GM21367 (cell line): Measurements from ENCODE around the gene RNASE11.
"Not testable (repeated sequence)": the region's sequence is repeated elsewhere in the genome, so short reads cannot be mapped to it uniquely, and the experiment has no call there.

Source experiments
- ATAC-seq: cut with Tn5 transposase; IDR thresholded peaks from one replicate; pipeline ENCODE4 v1.9.1; 2021; ENCODE audit not compliant: unreplicated experiment

The RNASE11 gene

GRCh38 chr14:20614038-20614840 is 26.4 kb upstream of the RNASE11 start:
- no peak for ATAC-seq

- peak; percentile 52 for ATAC-seq
Measured at GRCh38 chr14:20613094-20614037, 25.6 kb upstream of the RNASE11 start.

GRCh38 chr14:20612403-20612802 is 24.6 kb upstream of the RNASE11 start:
- ATAC-seq: no peak

DNA sequence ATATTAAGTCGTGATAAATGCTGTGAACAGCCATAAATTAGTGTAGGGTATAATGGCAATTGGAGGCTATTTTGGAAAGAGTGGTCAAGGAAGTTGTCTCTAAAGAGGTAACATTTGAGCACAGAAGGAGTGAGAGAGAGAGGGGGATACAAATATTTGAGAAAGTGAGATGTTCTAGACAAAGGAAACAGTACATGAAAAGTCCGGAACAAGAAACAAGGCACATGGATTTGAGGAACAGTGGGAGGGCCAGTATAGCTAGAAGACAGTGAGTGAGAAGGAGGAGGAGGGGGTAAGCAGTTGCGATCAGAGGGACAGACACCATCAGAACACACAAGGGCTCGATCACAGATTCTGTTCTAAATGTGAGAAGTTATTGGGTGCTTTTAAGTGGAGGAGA is 23.5 kb upstream of the RNASE11 start:
- no peak for ATAC-seq

DNA sequence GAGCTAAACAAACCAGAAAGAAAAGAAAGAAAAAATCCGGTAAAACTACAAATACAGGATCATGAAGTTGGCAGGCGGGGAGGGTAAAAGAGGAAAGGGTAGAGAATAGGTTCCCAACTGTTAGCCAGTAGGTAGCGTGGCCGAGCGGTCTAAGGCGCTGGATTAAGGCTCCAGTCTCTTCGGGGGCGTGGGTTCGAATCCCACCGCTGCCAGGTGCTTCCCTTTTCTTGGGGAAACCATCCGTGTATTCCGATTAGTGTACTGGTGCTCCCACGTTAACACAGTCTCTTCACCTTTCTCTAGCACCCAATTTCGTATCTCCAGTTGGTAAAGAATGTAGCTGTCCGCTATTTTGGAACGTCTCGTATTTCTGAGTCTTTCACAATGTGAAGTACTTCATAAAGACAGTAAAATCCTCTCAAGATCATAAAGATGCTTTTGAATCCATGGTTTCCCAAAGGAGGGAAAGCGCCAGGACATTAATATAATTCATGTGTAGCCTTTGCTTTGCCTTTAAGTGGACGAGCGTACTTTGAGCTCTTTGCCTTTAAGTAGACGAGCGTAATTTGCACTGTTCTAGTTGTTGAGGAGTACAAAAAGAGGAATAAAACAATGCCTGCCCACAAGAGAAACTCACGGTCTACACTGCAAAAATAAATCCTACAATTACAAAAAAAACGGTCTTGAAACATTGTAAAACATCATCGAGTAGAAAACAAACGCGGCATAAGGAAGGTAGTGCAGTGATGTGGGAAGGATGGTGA is 22.4 kb upstream of the RNASE11 start:
- ATAC-seq: no peak

DNA sequence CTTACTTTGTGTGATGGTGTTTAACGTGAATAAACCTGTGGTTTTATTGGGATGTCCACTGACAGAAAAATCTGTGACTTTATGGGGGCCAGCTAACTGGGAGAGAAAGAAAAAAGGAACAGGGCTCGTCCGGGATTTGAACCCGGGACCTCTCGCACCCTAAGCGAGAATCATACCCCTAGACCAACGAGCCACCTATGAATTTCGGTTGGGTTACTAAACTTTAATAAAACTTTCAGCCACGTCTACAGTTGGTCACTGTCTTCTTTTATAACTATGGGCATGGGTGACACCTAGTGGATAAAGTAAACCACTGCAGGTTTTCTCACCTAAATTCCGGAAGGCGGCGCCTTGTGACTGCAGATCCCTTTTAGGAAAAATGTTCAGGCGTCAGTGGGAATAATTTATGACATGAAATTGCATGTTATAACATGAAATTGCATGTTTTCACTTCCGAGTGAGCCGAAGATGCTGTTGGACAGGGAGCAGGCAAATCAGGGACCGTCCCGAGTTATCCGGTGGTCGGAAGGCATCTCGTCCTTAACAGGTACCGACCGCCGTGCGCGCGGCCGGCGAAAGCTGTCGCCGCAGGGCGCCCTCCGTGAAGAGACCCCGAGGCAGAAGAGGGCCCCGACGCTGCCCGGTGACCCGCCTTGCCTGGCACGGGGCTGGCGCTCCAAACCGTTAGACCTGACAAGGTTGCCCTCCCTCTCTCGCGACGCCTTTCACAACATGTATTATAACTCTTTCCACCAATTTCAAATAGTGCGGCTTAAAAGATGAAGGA is 21.6 kb upstream of the RNASE11 start:
- ATAC-seq: no peak

DNA sequence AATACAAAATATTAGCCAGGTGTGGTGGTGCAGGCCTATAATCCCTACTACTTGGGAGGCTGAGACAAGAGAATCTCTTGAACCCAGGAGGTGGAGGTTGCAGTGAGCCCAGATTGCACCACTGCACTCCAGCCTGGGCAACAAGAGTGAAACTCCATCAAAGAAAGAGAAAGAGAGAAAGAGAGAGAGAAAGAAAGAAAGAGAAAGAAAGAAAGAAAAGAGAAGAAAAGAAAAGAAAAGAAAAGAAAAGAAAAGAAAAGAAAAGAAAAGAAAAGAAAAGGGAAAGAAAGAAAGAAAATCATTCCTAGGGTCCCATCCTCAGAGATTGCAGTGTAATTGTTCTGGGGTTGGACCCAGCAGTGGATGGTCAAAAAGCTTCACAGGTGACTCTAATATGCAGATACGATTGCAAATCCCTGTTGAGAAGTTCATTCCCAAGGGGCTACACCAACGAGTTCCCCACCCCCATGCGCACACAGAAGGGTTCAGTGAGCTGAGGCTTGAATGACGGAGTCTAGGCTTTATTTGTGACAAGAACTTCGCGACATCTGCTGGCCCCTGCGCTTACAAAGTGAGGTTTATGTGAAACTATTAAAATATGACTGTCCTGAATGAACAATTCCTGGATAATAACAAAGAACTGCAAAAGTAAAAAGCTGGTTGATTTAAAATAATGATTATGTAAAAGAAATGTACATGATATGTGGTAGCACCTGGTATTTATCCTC is 20.7 kb upstream of the RNASE11 start:
- no peak for ATAC-seq

GRCh38 chr14:20607617-20608016 is 19.8 kb upstream of the RNASE11 start:
- ATAC-seq: no peak

- no peak for ATAC-seq
Measured at GRCh38 chr14:20606902-20607242, 19.1 kb upstream of the RNASE11 start.

- ATAC-seq: no peak
Measured at GRCh38 chr14:20606190-20606901, 18.5 kb upstream of the RNASE11 start.

DNA sequence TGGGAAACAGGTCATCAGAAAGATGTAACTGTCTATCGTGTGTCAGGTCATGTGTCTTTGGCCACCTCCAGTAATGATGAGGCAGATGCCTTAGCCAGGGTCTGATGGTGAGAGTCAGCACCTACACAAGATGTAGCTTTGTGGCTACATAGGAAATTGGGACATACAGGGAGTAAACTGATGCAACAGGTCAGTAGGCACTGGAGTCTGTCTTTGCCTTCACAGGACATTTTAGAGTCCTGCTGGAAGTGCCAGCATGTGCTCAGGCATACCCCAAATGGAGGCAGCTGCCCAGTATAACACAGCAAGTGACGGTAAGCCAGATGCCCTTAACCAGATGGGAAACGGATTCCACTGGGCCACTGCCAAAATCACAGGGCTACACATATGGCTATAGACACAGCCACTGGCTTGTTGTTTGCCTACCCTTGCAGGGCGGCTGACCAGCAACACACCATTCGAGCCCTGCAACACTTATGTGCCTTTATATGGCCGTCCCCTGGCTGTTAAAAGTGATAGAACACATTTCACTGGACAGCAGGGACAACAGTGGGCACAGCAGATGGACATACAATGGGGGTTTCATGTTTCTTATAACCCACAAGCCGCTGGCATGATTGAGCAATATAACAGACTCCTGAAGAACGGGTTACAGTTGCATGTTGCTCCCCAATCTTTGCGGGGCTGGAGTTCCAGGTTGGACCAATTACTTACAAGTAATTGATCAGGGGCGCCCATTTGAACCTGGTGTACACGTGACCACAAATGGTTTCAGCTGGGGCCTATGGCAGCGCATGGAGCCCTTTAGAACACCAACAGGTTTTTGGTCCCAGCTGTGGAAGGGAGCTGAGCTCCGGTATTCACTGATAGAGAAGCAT is 16.3 kb upstream of the RNASE11 start:
- ATAC-seq: no peak

- no peak for ATAC-seq
Measured at GRCh38 chr14:20602583-20602982, 14.8 kb upstream of the RNASE11 start.

- ATAC-seq: no peak
Measured at GRCh38 chr14:20601522-20601921, 13.7 kb upstream of the RNASE11 start.

GRCh38 chr14:20597108-20597507 is 9.3 kb upstream of the RNASE11 start:
- no peak for ATAC-seq

- not testable (repeated sequence) for ATAC-seq
Measured at GRCh38 chr14:20595726-20596125, 7.9 kb upstream of the RNASE11 start.

DNA sequence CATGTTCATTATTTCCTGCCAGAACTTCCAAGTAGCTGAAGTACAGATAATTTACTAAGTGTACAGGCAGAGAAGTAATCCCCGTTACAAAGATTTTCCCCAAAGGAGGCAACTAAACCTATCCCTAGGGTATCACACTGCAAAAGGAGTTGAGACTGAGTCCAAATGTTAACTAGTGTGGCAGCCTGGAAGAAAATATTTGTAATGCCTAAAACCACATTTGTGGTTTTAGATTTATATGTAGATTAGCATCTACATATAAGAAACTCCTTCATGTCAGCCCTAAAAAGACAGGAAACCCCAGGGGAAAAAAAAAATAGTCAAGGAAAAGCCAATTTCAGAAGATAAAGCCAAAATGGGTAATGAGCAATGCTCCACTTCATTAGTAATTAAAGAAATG is 4.8 kb upstream of the RNASE11 start:
- no peak for ATAC-seq

GRCh38 chr14:20591235-20591634 is 3.4 kb upstream of the RNASE11 start, which contains the start of gene RNASE12:
RNASE12 (minus strand) TSS chr14:20591376; CDS start chr14:20590723, 653 bp downstream.
- ATAC-seq: no peak

GRCh38 chr14:20583908-20584307 is 3.9 kb downstream of the RNASE11 start:
- ATAC-seq: no peak
